Esophagus muscularis mucosa (tissue), 4 donors: ENCODE data around the gene CEBPZOS. TPM values are rescaled to one million over a fixed set of nuclear protein-coding genes. Genes with fewer than 3 reads are reported as not detected.

ENCODE experiments used
- DNase-seq: peaks from one replicate; pipeline ENCODE4 v3.0.0-alpha.2; 2017; ENCODE audit errors: extremely low spot score
- H3K27ac ChIP-seq, 4 donors: fragments of 200-600 bp; sonication (generic); replicated peaks in 1 of 4; 1 replicate in 3 of 4; 2 replicates in 1 of 4; pipeline ENCODE4 v1.5.1; 2016 to 2019; ENCODE audit warnings: mild to moderate bottlenecking in 1 of 4
- H3K27me3 ChIP-seq, 4 donors: fragments of 200-600 bp; sonication (generic); one replicate each; pipeline versions ENCODE4 v1.5.1 to v1.6.0; 2016 to 2019
- H3K36me3 ChIP-seq, 4 donors: fragments of 200-600 bp; sonication (generic); one replicate each; pipeline ENCODE4 v1.5.1; 2016 to 2019
- H3K4me1 ChIP-seq, 4 donors: fragments of 200-600 bp; sonication (generic); one replicate each; pipeline ENCODE4 v1.5.1; 2016 to 2019
- H3K4me3 ChIP-seq, 4 donors: fragments of 200-600 bp; sonication (generic); 1 replicate in 2 of 4; 2 replicates in 2 of 4; pipeline ENCODE4 v1.5.1; 2016 to 2019; ENCODE audit warnings: mild to moderate bottlenecking in 4 of 4, moderate library complexity in 1 of 4
- H3K9me3 ChIP-seq, 4 donors: fragments of 200-600 bp; sonication (generic); 1 replicate in 3 of 4; 2 replicates in 1 of 4; pipeline ENCODE4 v1.5.1; 2016 to 2019
- CTCF ChIP-seq, 3 experiments: fragments of 200-600 bp in 2 of 3; fragments of 450-650 bp in 1 of 3; sonication (generic) in 2 of 3; IDR thresholded peaks; one replicate each; pipeline ENCODE4 v1.5.1; 2017 to 2019; ENCODE audit warnings: antibody characterized with exemption in 3 of 3, mild to moderate bottlenecking in 2 of 3, moderate library complexity in 1 of 3
- EP300 ChIP-seq: sonication (generic); formaldehyde crosslinking; IDR thresholded peaks from one replicate; pipeline ENCODE4 v1.6.1; 2017; ENCODE audit warnings: antibody characterized with exemption
- POLR2A ChIP-seq: fragments of 450-650 bp; IDR thresholded peaks from one replicate; pipeline ENCODE4 v1.6.1; 2017; ENCODE audit warnings: antibody characterized with exemption, moderate library complexity, mild to moderate bottlenecking, low read depth
- POLR2AphosphoS5 ChIP-seq, 2 donors: sonication (generic); formaldehyde crosslinking; IDR thresholded peaks; one replicate each; pipeline ENCODE4 v1.6.1; 2017; ENCODE audit warnings: antibody characterized with exemption in 2 of 2
- WGBS: methylation state at CpG from one replicate; pipeline ENCODE4 v1.1.5; 2018; 5-methylcytosine and 5-hydroxymethylcytosine counted together
- intact Hi-C: fragments of 100-400 bp; cut with DNase I; formaldehyde crosslinking; loops from one replicate; pipeline ENCODE4 v1.15.1; 2023
- total RNA-seq, 4 donors: library from RNA; depleted of rRNA; stranded (reverse); fragments of >200 nt; gene quantifications; one replicate each; pipeline versions ENCODE4 v1.1.0 to v1.2.1, GENCODE V29; 2016

The CEBPZOS gene
- total RNA-seq, 4 donors from 2014 or later, result 25.2 to 31.6 (median 28.2) TPM

DNA sequence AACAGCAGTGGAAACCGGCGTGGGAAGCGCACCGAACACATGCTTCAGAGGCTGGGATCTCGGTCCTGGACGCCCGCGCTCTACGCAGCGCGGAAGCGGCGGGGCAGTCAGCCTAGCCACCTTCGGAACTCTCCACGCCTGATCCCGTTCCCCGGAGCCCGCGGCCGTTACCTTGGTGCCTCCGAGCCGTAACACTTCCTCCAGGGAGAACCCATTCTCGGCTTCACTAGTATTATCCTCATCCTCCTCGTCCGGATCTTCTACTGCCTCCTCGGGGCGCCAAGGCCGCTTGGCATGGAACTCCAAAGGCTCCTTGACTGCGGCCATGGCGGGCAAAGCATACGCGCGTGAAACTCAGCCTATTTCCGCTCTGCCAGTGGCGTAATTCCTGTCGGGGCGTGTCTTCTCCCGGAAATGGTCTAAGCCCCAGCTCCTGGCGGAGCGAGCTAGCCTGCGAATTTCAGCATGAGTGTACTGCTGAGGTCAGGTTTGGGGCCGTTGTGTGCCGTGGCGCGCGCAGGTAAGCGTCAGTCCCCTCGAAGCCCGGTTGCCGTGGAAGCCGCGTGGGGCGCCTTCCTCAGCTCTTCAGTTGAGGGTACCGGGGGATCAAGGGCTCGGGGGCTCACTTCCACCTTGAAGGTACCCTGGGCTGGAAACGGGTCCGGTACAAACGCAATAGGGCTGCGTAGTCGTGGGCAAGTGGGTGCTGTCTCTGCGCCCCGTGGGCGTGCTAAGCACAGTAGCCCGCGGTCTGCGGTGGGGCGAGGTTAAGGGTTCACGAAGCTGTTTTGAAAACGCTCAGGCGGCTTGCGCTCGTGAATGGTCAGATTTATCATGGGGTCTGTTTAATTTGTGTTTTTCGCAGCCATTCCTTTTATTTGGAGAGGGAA lies 35.2 kb downstream of the CEBPZOS start, which contains the start of the genes CEBPZ and NDUFAF7:
CEBPZ (minus strand) TSS at position 356 of the 890 bp plus-strand sequence; CDS start at position 327, 29 bp downstream.
NDUFAF7 (plus strand) TSS at position 418 of the 890 bp plus-strand sequence; CDS start at position 466, 48 bp downstream.
- Histone ChIP-seq H3K9me3 (no peaks in the 10 kb centered on the region), H3K27me3 (no peaks in the 10 kb centered on the region), H3K4me1 (peaks cover 24 to 47% (median 39%) of the 10 kb centered on the region in 4 donors), H3K36me3 (peaks cover 15 to 26% (median 20%) of the 10 kb centered on the region in 4 donors), H3K27ac (peak within 1 kb of the TSS; percentile 89 to 95 (median 94)), H3K4me3 (peak within 1 kb of the TSS; percentile 85 to 96 (median 91))
- TF ChIP-seq CTCF (IDR thresholded peaks at IDR 0.05), result no peak
- no peak for TF ChIP-seq EP300
- TF ChIP-seq POLR2AphosphoS5 (IDR thresholded peaks at IDR 0.05), result peak; percentile 93 to 95
- no peak for TF ChIP-seq POLR2A
- intact Hi-C loops, result loop anchor here (5.0 kb wide), 3 partner anchors 34 to 91 kb away; partner anchors contain the start of genes CEBPZOS, EIF2AK2 and PRKD3
- DNase-seq, result peak; percentile 98
- under 1% methylated on average over 49 of the region's 73 CpGs for WGBS

DNA sequence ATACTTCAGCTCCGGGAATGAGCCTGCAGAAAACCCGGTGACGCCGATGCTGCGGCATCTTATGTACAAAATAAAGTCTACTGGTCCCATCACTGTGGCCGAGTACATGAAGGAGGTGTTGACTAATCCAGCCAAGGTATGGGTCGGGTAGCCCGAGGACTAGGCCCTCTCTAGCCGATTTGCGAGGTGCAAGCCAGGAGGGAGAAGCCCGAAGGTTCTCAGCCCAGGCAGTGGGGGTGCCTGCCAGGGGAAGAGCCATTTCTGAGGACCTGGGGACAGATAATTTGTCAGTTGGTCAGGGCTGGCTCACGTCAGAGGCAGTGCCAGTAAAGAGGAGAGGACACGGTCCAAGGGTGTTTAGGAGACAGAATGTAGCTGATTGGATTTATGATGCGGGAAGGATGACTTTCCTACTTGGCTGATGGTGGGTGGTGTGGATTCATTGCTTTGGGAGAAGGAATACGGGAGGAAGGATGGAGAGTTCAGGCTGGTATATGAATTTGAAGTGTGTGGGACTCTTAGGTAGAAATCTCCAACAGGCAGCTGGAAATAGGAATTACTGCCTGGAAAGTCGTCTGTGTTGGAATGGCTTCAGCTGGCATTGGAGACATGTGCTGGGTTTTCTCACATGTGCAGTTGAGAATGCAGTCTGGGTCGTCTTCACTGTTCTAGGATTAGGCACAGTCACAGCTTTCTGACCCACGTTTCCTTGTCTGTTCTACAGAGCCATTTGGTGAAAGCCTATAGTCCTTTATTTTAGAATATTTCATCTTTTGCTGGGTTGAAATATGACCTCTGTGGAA lies 36.0 kb downstream of the CEBPZOS start:
- Histone ChIP-seq H3K36me3 (peaks cover 9 to 28% (median 18%) of the 10 kb centered on the region in 4 donors), H3K27ac (peak overlapping the region; percentile 89 to 95 (median 94)), H3K9me3 (no peaks in the 10 kb centered on the region), H3K4me3 (peak overlapping the region; percentile 85 to 96 (median 91)), H3K4me1 (peaks cover 24 to 39% (median 31%) of the 10 kb centered on the region in 4 donors), H3K27me3 (no peaks in the 10 kb centered on the region)
- 11% methylated on average over 18 of the region's 18 CpGs for WGBS
- intact Hi-C loops, result loop anchor here (5.0 kb wide), 3 partner anchors 35 to 90 kb away; partner anchors contain the start of genes CEBPZOS, EIF2AK2 and PRKD3
- no peak for DNase-seq
- no peak for TF ChIP-seq EP300

- intact Hi-C loops, result no loop called here
- DNase-seq, result no peak
- TF ChIP-seq POLR2AphosphoS5 (IDR thresholded peaks at IDR 0.05) (no peak), POLR2A (no peak), EP300 (no peak), CTCF (IDR thresholded peaks at IDR 0.05) (no peak)
- 90% methylated on average over 4 of the region's 4 CpGs for WGBS
- no peaks in the 10 kb centered on the region for H3K9me3 ChIP-seq
- no peaks in the 10 kb centered on the region for H3K27me3 ChIP-seq
- no peak overlapping the region for H3K4me3 ChIP-seq
- no peaks in the 10 kb centered on the region for H3K4me1 ChIP-seq
- peaks cover 30 to 88% (median 57%) of the 10 kb centered on the region in 4 donors for H3K36me3 ChIP-seq
- H3K27ac ChIP-seq, result no peak overlapping the region
Observed at GRCh38 chr2:37243435-37243834, 47.1 kb downstream of the CEBPZOS start.

DNA sequence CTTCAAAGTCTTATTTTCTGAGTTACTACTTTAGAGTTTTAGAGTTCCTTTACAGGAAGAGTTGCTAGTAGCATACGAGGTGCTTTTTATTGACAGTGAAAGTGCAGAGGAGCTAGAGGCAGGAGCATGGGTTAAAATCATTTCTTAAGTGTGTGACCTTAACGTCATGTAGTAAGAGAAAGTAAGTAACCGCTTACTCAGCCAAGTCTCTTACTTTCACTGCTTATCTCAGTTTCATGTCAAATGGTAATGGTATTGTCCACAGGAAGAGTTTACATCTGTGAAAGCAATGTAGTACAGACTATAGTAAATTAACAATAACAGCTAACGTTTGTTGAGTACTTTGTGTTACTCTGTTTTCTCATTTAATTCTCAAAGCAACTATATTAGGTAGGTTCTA lies 47.7 kb downstream of the CEBPZOS start:
- 77% methylated on average over 4 of the region's 4 CpGs for WGBS
- TF ChIP-seq POLR2AphosphoS5 (IDR thresholded peaks at IDR 0.05) (no peak), CTCF (IDR thresholded peaks at IDR 0.05) (no peak), EP300 (no peak), POLR2A (no peak)
- Histone ChIP-seq H3K27me3 (no peaks in the 10 kb centered on the region), H3K4me3 (no peak overlapping the region), H3K4me1 (no peaks in the 10 kb centered on the region), H3K36me3 (peaks cover 30 to 89% (median 59%) of the 10 kb centered on the region in 4 donors), H3K27ac (no peak overlapping the region), H3K9me3 (no peaks in the 10 kb centered on the region)
- intact Hi-C loops, result no loop called here
- no peak for DNase-seq
